CD4-positive, alpha-beta T cell treated with Interferon alpha-2 for 1 hour (primary cell): ENCODE measurements around the gene DPH7.
"Not testable (repeated sequence)": the region's sequence is repeated elsewhere in the genome, so short reads cannot be mapped to it uniquely, and the experiment has no call there.

ENCODE experiments used
- DNase-seq, 2 donors: peaks; one replicate each; pipeline ENCODE4 v3.0.0-alpha.2; 2020 to 2022

DPH7 gene

GRCh38 chr9:137578518-137579258 lies at the start of gene DPH7:
Gene DPH7, minus strand, starts transcription at chr9:137578925. Its CDS starts 148 bp downstream, at chr9:137578777.
- peak; percentile 92 to 95 for DNase-seq

- DNase-seq: not testable (repeated sequence)
Measured at GRCh38 chr9:137627406-137627805, 48.7 kb upstream of the DPH7 start.

GRCh38 chr9:137626464-137626863 lies 47.7 kb upstream of the DPH7 start:
- no peak for DNase-seq

GRCh38 chr9:137622211-137622610 lies 43.5 kb upstream of the DPH7 start:
- not testable (repeated sequence) for DNase-seq

- DNase-seq: peak in 1 of 2 donors; percentile 41
Measured at GRCh38 chr9:137621131-137621757, 42.5 kb upstream of the DPH7 start.

GRCh38 chr9:137620581-137620980 lies 41.9 kb upstream of the DPH7 start:
- no peak for DNase-seq

- no peak for DNase-seq
Measured at GRCh38 chr9:137620048-137620405, 41.3 kb upstream of the DPH7 start.

- peak; percentile 10 to 40 for DNase-seq
Measured at GRCh38 chr9:137619240-137620047, 40.7 kb upstream of the DPH7 start.

- DNase-seq: peak; percentile 87 to 93
Measured at GRCh38 chr9:137618105-137619067, 39.7 kb upstream of the DPH7 start, which contains the start of gene EHMT1. Gene EHMT1, plus strand, starts transcription at chr9:137619005. Its CDS starts 24 bp downstream, at chr9:137619029.

- DNase-seq: no peak
Measured at GRCh38 chr9:137615387-137615871, 36.7 kb upstream of the DPH7 start.

- no peak for DNase-seq
Measured at GRCh38 chr9:137614631-137615386, 36.1 kb upstream of the DPH7 start.

GRCh38 chr9:137613738-137614523 lies 35.2 kb upstream of the DPH7 start:
- DNase-seq: no peak

GRCh38 chr9:137613259-137613658 lies 34.5 kb upstream of the DPH7 start:
- DNase-seq: no peak

- DNase-seq: no peak
Measured at GRCh38 chr9:137612741-137613142, 34.0 kb upstream of the DPH7 start.

GRCh38 chr9:137611623-137612609 lies 33.2 kb upstream of the DPH7 start:
- no peak for DNase-seq

GRCh38 chr9:137610944-137611343 lies 32.2 kb upstream of the DPH7 start:
- no peak for DNase-seq

- DNase-seq: no peak
Measured at GRCh38 chr9:137607141-137607857, 28.6 kb upstream of the DPH7 start.

- no peak for DNase-seq
Measured at GRCh38 chr9:137606734-137607138, 28.0 kb upstream of the DPH7 start.
